HG03520 (cell line): ENCODE results near the gene SLC35G2.
"Not testable (repeated sequence)": the region's sequence is repeated elsewhere in the genome, so short reads cannot be mapped to it uniquely, and the experiment has no call there.

Source experiments
- ATAC-seq: cut with Tn5 transposase; IDR thresholded peaks from one replicate; pipeline ENCODE4 v1.9.1; 2021; ENCODE audit warnings: mild to moderate bottlenecking, moderate library complexity; ENCODE audit not compliant: unreplicated experiment

The SLC35G2 gene

DNA sequence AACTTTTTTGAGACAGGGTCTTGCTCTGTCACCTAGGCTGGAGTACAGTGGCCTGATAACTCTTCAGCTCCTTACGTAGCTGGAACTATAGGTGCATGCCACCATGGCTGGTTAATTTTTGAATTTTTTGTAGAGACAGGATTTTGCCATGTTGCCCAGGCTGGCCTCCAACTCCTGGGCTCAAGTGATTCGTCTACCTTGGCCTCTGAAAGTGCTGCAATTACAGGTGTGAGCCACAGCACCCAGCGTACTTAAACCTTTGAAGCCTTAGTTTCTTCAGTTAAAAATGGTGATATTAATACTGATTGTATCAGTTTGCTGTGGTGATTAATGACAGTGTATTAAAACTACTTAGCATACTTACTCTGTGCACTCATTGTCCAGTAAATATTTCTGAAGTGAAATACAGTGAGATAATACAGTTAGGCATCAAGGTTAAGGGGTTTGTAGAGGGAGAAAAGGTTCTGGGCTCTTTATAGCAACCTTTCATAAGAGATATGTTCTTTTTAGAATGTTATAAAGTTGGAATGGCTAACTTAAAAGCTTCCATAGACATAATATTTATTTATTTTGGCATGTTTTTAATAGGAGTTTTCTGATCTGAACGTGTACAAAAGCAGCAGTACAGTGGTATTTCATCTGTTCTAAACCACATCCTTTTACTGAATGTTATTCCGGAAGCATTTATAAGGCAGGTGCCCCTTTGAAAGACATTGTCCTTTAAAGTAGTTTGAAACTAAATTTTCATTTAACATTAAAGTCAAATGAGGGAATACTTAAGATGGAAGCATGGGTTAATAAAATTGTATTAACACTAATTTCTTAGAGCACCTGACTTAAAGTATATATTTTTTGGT lies 66.7 kb downstream of the SLC35G2 start:
- no peak for ATAC-seq

DNA sequence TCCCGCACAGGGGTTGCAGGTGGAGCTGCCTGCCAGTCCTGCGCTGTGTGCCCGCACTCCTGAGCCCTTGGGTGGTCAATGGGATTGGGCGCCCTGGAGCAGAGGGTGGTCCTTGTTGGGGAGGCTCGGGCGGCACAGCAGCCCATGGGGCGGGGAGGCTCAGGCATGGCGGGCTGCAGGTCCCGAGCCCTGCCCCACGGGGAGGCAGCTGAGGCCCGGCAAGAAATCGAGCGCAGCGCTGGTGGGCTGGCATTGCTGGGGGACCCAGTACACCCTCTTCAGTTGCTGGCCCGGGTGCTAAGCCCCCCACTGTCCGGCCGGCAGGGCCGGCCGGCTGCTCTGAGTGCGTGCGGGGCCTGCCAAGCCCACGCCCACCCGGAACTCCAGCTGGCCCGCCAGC lies 71.0 kb downstream of the SLC35G2 start:
- no peak for ATAC-seq

DNA sequence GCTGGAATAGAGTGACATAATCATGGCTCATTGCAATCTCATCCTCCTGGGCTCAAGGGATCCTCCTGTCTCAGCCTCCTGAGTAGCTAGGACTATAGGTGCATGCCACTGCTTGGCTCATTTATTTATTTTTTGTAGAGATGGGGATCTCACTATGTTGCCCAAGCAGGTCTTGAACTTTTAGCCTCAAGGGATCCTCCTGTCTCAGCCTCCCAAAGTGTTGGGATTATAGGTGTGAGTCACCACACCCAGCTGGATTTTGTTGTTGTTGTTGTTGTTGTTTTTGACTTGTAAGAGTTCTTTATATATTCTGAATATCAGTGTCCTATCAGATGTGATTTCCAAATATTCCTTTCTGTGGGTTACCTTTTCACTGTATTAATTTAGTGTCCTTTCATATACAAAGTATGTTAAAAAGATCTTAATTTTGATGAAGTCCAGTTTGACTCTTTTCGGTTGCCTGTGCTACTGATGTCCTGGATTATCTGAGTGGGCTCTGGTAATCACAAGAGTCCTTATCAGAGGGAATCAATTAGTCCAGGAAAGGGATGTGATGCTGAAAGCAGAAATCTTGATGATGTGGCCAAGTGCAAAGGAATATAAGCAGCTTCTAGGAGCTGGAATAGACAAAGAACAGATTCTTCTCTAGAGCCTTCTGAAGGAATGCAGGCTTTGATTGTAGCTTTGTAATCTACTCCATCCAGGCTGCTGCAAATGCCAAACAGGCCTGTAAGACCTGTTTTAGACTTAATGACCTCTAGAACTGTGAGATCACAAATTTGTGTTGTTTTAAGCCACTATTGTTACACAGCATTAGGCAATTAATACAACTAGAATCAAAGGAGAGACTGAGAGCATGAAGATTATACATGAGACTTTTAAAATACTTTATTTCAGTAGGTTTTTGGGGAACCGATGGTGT lies 73.3 kb downstream of the SLC35G2 start:
- no peak for ATAC-seq

DNA sequence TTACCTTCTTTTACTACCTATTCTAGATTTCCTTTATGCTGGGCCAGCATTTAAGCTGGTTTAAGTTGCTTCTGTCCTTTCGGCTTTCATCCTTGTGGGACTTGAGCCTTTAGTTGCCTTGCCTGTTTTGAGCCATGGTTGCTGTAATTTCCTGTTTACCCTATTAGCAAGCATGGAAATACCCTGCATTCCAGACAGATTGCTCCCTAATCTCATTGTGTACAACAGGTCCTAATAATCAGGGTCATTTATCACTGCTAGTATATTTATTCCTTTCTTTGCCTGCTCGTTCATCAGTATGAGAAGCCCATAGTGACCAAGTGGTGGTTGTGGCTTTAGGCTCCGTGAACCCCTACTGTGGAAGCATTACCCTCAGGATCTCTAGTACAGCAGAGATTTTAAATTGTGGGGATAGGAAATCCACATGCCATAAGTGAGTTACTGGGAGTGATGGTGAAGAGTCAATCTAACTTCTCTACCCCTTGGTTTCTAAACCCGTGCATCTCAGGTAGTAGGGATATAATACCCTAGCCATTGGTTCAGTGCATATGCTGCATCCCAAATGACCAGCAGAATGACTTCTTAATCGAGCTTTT lies 75.0 kb downstream of the SLC35G2 start:
- no peak for ATAC-seq

GRCh38 chr3:136897171-136897570 lies 78.2 kb downstream of the SLC35G2 start:
- not testable (repeated sequence) for ATAC-seq

- ATAC-seq, result no peak
Observed at GRCh38 chr3:136898549-136898948, 79.6 kb downstream of the SLC35G2 start.

DNA sequence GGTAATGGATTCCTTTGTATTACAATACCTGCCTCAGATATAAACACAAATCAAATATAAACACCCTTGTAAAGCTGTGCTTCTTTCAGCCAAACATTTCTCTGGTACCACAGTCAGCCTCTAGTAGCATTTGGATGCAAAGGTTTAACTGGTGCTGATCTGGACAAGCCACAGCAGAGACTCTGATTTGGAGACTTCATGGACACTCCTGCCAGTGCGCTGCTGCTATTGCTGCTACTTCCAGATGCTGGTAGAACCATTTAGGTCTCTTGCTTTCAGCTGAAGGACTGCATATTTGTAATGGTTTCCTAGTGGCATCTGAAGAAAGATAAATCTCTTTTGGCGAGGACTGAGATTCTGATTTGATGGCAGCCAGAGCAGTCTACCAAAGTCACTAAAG lies 80.0 kb downstream of the SLC35G2 start:
- ATAC-seq, result no peak

DNA sequence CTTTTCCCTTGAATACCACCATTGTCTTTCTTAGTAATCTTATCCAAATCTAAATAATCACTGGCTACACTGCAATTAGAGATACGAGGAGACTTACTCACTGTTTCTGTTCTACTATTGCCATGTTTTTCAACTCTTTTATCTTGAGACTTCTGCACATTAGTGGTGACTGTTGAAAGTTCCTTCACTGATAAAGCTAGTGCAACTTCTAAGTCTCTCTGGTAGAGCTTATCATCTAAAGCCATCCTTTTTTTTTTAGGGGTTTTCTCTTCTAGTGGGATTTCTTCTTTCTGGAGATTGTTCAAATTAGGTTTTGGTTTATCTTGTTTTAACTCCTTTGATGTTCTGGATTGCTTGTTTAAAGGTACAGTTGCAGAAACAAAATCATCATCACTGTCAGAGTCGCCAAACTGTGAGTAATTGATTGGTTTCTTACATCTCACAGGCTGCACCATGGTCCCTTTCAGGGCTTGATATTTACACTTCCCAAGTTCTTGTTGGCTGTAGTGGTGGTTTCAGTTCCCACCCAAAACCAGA lies 80.8 kb downstream of the SLC35G2 start:
- ATAC-seq, result no peak

GRCh38 chr3:136900694-136901093 lies 81.8 kb downstream of the SLC35G2 start:
- ATAC-seq, result not testable (repeated sequence)

DNA sequence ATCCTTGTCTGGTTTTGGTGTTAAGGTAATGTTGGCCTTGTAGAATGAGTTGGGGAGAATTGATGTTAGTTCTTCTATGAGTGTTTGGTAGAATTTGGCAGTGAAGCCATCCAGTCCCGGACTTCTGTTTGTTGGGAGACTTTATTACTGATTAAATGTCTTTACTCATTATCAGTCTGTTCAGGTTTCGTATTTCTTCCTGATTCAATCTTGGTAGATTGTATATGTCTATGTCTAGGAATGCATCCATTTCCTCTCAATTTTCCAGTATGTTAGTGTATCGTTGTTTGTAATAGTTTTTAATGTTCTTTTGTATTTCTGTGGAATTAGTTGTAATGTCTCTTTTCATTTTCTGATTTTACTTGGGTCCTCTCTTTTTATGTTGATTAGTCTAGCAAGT lies 82.5 kb downstream of the SLC35G2 start:
- no peak for ATAC-seq

DNA sequence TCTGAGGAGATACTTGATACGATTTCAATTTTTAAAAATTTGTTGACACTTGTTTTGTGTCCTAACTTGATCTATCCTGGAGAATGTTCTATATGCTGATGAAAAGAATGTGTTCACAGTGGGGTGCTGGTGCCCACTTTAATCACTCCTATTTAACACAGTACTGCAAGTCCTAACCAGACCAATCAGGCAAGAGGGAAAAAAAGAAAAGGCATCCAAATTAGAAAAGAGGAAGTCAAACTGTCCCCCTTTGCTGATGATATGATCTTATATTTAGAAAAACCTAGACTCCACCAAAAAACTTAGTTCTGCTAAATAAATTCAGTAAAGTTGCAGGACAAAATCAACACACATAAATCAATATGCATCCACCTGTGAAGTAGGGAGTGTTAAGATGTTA lies 83.6 kb downstream of the SLC35G2 start:
- not testable (repeated sequence) for ATAC-seq

- no peak for ATAC-seq
Observed at GRCh38 chr3:136903899-136904298, 85.0 kb downstream of the SLC35G2 start.

DNA sequence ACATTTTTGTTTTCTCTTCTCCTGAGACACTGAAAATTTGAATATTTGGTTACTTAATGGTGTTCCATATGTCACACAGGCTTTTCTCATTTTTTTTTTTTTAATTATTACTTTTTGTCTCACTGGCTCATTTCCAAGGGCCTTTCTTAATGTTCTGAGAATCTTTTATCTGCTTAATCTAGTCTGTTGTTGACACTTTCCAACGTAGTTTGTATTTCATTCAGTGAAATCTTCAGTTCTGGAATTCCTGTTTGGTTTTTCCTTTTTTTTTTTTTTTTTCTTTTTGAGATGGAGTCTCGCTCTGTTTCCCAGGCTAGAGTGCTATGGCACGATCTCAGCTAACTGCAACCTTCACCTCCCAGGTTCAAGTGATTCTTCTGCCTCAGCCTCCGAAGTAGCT lies 85.8 kb downstream of the SLC35G2 start:
- ATAC-seq, result no peak
